Measurements from ENCODE around the gene TMEM179B. TPM values are rescaled to one million over a fixed set of nuclear protein-coding genes. Genes with fewer than 3 reads are reported as not detected.
A peak's percentile ranks its signal among the peaks of the same experiment; 100 is the strongest.

TMEM179B gene
- total RNA-seq, 6 experiments from 2014 or later: 23.9 to 47.6 (median 29.1) TPM

DNA sequence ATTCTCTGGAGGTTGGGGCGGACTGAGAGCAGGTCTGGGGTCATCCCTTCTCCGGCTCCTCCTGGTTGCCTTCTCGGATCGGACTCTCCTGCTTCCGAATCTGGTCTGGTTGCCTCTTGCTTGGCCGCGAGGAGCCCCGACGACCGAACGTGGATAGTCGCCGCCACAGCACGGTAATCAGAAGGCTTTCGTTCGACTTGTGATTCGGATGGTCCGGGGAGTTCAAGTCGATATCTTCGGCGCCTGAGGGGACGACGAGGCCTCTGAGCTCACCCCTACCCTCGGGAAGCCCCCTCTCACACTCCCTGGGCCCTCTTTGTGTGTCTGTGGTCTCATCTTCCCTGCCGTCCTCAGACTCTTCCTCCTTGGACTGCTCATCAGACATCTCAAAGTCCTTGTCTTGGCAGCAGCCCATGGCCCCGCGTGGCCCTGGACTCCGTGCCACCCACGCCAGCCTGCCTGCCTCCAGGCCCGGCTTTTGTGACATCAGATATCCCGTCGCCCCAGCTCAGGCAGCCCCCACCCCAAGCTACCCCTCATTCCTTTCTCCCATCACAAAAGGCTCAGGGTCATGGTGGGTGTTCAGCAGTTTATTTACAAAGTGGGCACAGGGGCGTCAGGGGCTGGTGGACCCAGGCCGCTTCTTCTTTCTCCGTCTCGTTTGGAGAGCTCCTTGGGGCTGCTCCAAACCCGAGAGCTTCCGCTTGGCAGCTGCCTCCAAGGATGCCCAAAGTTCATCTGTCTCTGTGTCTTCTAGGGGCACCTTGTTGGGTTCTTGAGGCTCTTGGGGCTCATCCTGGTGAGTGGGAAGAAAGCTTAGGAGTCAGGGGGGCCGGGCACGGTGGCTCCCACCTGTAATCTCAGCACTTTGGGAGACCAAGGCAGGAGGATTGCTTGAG, 45.4 kb downstream of the TMEM179B start, which contains the start of gene TEX54:
TSS of gene TEX54 (minus strand) at position 506 of the 899 bp plus-strand sequence.
- DNase-seq: peak; percentile 52 to 70 (median 62)
- H3K9me3 ChIP-seq: no peaks in the 10 kb centered on the region
- intact Hi-C loops (cut with DNase I): no loop called here
- peak within 1 kb of the TSS; percentile 80 to 99 (median 80) for H3K4me3 ChIP-seq
- no peaks in the 10 kb centered on the region for H3K27me3 ChIP-seq
- peak; percentile 8 to 27 (median 20) for ATAC-seq
- TF ChIP-seq, protein P1, sequence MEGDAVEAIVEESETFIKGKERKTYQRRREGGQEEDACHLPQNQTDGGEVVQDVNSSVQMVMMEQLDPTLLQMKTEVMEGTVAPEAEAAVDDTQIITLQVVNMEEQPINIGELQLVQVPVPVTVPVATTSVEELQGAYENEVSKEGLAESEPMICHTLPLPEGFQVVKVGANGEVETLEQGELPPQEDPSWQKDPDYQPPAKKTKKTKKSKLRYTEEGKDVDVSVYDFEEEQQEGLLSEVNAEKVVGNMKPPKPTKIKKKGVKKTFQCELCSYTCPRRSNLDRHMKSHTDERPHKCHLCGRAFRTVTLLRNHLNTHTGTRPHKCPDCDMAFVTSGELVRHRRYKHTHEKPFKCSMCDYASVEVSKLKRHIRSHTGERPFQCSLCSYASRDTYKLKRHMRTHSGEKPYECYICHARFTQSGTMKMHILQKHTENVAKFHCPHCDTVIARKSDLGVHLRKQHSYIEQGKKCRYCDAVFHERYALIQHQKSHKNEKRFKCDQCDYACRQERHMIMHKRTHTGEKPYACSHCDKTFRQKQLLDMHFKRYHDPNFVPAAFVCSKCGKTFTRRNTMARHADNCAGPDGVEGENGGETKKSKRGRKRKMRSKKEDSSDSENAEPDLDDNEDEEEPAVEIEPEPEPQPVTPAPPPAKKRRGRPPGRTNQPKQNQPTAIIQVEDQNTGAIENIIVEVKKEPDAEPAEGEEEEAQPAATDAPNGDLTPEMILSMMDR (IDR thresholded peaks at IDR 0.05): no peak
- TF ChIP-seq POLR2A (IDR thresholded peaks at IDR 0.05): no peak
- peaks cover 0 to 28% (median 9%) of the 10 kb centered on the region in 4 donors for H3K36me3 ChIP-seq
- H3K27ac ChIP-seq: peak within 1 kb of the TSS; percentile 84 to 90 (median 88)
- peaks cover 0 to 29% (median 9%) of the 10 kb centered on the region in 4 donors for H3K4me1 ChIP-seq
- 6% methylated on average over 29 of the region's 40 CpGs for WGBS (ENCODE audit: insufficient coverage, low coverage, low lambda C conversion rate, missing lambda C conversion rate)

DNA sequence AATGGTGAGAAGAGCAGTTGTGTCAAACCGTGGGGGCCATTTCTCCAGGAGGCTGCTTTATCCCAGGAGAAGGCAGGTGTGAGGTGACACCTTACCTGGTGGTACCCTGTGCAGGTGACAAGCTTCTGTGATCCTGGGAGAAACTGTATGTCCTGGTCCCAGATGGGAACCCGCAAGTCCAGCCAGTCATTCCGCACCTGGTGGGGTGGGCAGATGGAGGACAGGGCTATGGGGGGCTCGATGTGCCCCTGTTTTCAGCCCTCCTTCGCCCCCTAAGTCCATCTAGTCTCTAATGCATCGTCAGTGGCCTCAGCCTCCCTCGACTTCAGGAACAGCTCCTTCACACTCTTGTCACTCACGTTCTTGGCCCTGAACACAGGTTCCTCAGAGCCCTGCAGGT, 48.1 kb downstream of the TMEM179B start:
- DNase-seq (no peak), ATAC-seq (no peak)
- WGBS (ENCODE audit: insufficient coverage, low coverage, low lambda C conversion rate, missing lambda C conversion rate): 33% methylated on average over 1 of the region's 8 CpGs
- TF ChIP-seq, protein P1 (IDR thresholded peaks at IDR 0.05): no peak
- no peak for TF ChIP-seq POLR2A (IDR thresholded peaks at IDR 0.05)
- Histone ChIP-seq H3K4me3 (no peak overlapping the region), H3K27me3 (no peaks in the 10 kb centered on the region), H3K36me3 (peaks cover 0 to 24% (median 7%) of the 10 kb centered on the region in 4 donors), H3K27ac (no peak overlapping the region), H3K9me3 (no peaks in the 10 kb centered on the region), H3K4me1 (peaks cover 0 to 28% (median 7%) of the 10 kb centered on the region in 4 donors)
- intact Hi-C loops (cut with DNase I): no loop called here

DNA sequence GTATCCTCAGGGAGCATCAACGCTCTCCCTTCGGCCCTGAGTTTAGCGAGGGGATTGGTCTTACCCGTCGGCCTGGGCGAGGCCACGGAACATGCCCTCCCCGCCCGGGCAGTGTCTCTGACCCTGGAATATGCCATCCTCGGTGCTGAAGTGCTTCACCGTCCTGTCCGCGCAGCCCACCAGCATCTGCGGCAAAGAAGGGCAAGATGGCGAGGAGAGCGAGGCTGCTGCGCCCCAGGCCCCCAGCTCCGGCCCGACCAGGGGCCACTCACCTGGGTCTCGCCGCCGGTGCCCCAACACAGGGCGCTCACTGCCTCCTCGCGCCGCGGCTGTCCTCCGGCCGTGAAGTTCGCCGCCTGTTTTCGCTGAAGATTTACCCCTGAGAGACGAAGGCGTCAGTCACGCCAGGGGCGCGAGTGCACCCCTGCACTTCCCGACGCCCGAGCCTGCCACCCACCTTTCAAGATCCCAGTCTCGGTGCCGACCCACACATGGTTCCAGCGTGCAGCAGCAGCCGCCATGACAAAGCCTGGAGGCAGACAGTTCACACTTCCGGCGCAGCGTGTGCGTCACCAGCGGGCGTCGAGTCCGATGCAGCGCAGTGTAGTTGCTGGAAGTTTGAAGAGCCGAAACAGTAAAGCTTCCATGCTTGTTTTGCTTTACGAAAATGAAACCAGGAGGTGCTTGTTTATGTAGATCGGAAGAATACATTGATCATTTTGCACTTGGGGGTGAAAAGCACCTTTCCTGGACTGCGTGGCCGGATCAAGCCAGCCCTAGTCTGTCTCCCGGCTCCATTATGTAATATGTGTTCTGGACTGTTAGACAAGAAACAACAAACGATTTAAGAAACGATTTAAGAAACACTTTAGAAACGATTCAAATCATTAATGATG, 52.1 kb downstream of the TMEM179B start, which contains the start of gene WDR74:
TSS of gene WDR74 (minus strand) at position 541 of the 896 bp plus-strand sequence. CDS start at position 521, 20 bp downstream.
- Histone ChIP-seq H3K27me3 (no peaks in the 10 kb centered on the region), H3K9me3 (no peaks in the 10 kb centered on the region), H3K36me3 (peaks cover 0 to 20% (median 7%) of the 10 kb centered on the region in 4 donors), H3K4me3 (peak within 1 kb of the TSS; percentile 84 to 95 (median 88)), H3K27ac (peak within 1 kb of the TSS; percentile 94 to 99 (median 98)), H3K4me1 (peaks cover 0 to 15% (median 3%) of the 10 kb centered on the region in 4 donors)
- DNase-seq (peak; percentile 95 to 96 (median 95)), ATAC-seq (peak; percentile 63 to 73 (median 68))
- TF ChIP-seq POLR2A (IDR thresholded peaks at IDR 0.05): peak; percentile 81
- TF ChIP-seq, protein P1 (IDR thresholded peaks at IDR 0.05): no peak
- 0% methylated on average over 28 of the region's 62 CpGs for WGBS (ENCODE audit: insufficient coverage, low coverage, low lambda C conversion rate, missing lambda C conversion rate)
- intact Hi-C loops (cut with DNase I): no loop called here

Small RNAs within 50 kb of the gene (microRNA-seq; reads per million reads assigned to microRNA genes)
- gene MIR6514 (0.58 to 1.3 reads per million in 2 donors), gene MIR6748 (0 to 0.29 reads per million in 2 donors)

Small RNAs within 50 kb of the gene (small RNA-seq; reads per million reads assigned to genes)
- gene MIR6514 (0.10 to 0.52 reads per million in 2 experiments), gene RNU6-118P (0 reads per million in 2 experiments)

Other genes with a start within 250 kb of the TMEM179B start
- gene AHNAK, start 240.6 kb upstream of the TMEM179B start, total RNA-seq: 100 to 1,000 TPM in 4 of 6 experiments, 10 to 100 TPM in 2; 91.0 to 180 (median 113) TPM
- 100 to 1,000 TPM; 442 to 450 (median 449) TPM for gene EEF1G, start 213.5 kb upstream of the TMEM179B start, total RNA-seq
- 10 to 100 TPM; 12.3 to 34.2 (median 21.1) TPM for gene TUT1, start 195.9 kb upstream of the TMEM179B start, total RNA-seq
- 10 to 100 TPM; 20.0 to 38.0 (median 31.8) TPM for gene MTA2, start 185.5 kb upstream of the TMEM179B start, total RNA-seq
- 10 to 100 TPM; 19.1 to 36.4 (median 22.7) TPM for gene EML3, start 174.6 kb upstream of the TMEM179B start, total RNA-seq
- gene ROM1, start 174.1 kb upstream of the TMEM179B start, total RNA-seq: 1 to 10 TPM; 1.1 to 2.9 (median 1.2) TPM
- gene B3GAT3, start 165.4 kb upstream of the TMEM179B start, total RNA-seq: 10 to 100 TPM; 17.1 to 32.8 (median 23.4) TPM
- 100 to 1,000 TPM; 131 to 237 (median 201) TPM for gene GANAB, start 140.8 kb upstream of the TMEM179B start, total RNA-seq
- gene INTS5, start 134.1 kb upstream of the TMEM179B start, total RNA-seq: 10 to 100 TPM; 12.1 to 20.3 (median 13.0) TPM
- 10 to 100 TPM; 18.6 to 52.0 (median 25.6) TPM for gene C11orf98, start 122.2 kb upstream of the TMEM179B start, total RNA-seq
- gene CSKMT, start 122.1 kb upstream of the TMEM179B start, total RNA-seq: 1 to 10 TPM in 5 of 6 experiments, under 1 TPM in 1; 0.74 to 4.1 (median 2.6) TPM
- 1 to 10 TPM; 4.0 to 6.3 (median 5.3) TPM for gene UQCC3, start 115.7 kb upstream of the TMEM179B start, total RNA-seq
- gene LBHD1, start 115.1 kb upstream of the TMEM179B start, total RNA-seq: 1 to 10 TPM; 2.7 to 6.5 (median 3.7) TPM
- 10 to 100 TPM; 24.7 to 41.9 (median 28.0) TPM for gene UBXN1, start 108.3 kb upstream of the TMEM179B start, total RNA-seq
- under 1 TPM in 1 of 6 experiments, not detected in 5; 0.12 TPM for gene LRRN4CL, start 97.9 kb upstream of the TMEM179B start, total RNA-seq
- gene BSCL2, start 80.0 kb upstream of the TMEM179B start, total RNA-seq: 10 to 100 TPM; 18.8 to 41.4 (median 34.3) TPM
- not detected for gene GNG3, start 79.7 kb upstream of the TMEM179B start, total RNA-seq
- gene HNRNPUL2, start 59.9 kb upstream of the TMEM179B start, total RNA-seq: 10 to 100 TPM in 4 of 6 experiments, 1 to 10 TPM in 2; 7.9 to 17.1 (median 13.3) TPM
- gene TTC9C, start 58.9 kb upstream of the TMEM179B start, total RNA-seq: 10 to 100 TPM in 3 of 6 experiments, 1 to 10 TPM in 3; 8.5 to 13.3 (median 10.6) TPM
- 1 to 10 TPM; 3.4 to 7.1 (median 4.7) TPM for gene ZBTB3, start 33.2 kb upstream of the TMEM179B start, total RNA-seq
- gene POLR2G, start 25.8 kb upstream of the TMEM179B start, total RNA-seq: 10 to 100 TPM; 23.8 to 37.4 (median 26.6) TPM
- 10 to 100 TPM; 11.9 to 19.3 (median 16.0) TPM for gene TAF6L, start 16.0 kb upstream of the TMEM179B start, total RNA-seq
- gene TMEM223, start 4.6 kb downstream of the TMEM179B start, total RNA-seq: 10 to 100 TPM in 2 of 6 experiments, 1 to 10 TPM in 4; 6.6 to 26.4 (median 8.2) TPM
- 10 to 100 TPM; 24.7 to 42.9 (median 32.3) TPM for gene NXF1, start 18.0 kb downstream of the TMEM179B start, total RNA-seq
- gene STX5, start 44.6 kb downstream of the TMEM179B start, total RNA-seq: 10 to 100 TPM; 22.1 to 27.8 (median 24.6) TPM
- not detected for gene TEX54, start 45.4 kb downstream of the TMEM179B start, total RNA-seq
- 10 to 100 TPM; 17.6 to 30.6 (median 24.3) TPM for gene WDR74, start 52.2 kb downstream of the TMEM179B start, total RNA-seq
- 100 to 1,000 TPM in 1 of 6 experiments, 10 to 100 TPM in 5; 39.8 to 106 (median 63.0) TPM for gene SLC3A2, start 93.5 kb downstream of the TMEM179B start, total RNA-seq
- not detected for gene CHRM1, start 134.0 kb downstream of the TMEM179B start, total RNA-seq
- gene SLC22A6, start 197.6 kb downstream of the TMEM179B start, total RNA-seq: not detected
- not detected for gene SLC22A8, start 228.4 kb downstream of the TMEM179B start, total RNA-seq

All from right lobe of liver (tissue), 6 donors.